Neural progenitor cell (in vitro differentiated cells): ENCODE results near the gene TCF4.

Experiments
- CTCF ChIP-seq: fragments of 200-600 bp; sonication (generic); IDR thresholded peaks from 2 replicates; pipeline ENCODE4 v1.5.1; 2017; ENCODE audit warnings: antibody characterized with exemption, mild to moderate bottlenecking
- EZH2 ChIP-seq: fragments of 200-600 bp; sonication (generic); IDR thresholded peaks from 2 replicates; pipeline ENCODE4 v1.6.1; 2017; ENCODE audit warnings: antibody characterized with exemption, mild to moderate bottlenecking, moderate library complexity

DNA sequence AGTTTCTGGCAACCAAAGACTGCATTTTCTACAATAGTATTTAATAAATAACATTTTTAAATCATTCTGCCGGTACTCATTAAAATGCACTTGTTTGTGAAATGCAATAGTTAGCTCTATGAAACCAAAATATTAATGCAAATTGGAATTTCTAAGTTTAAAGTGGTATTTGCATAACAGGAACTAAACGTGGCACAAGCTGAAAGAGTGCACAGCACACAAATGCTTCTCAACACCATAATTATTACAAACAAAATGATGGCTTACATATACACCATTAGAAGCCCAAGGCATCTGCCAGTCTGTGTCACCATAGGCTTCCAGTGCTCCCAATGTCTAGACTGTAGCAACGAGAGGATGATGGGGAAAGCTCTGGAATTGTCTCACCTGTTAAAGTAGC lies 280.5 kb downstream of the TCF4 start:
- no peak for TF ChIP-seq CTCF
- TF ChIP-seq EZH2: no peak
